Activated gamma-delta T cell (primary cell): ENCODE data around the gene RYR3.
"Not testable (repeated sequence)": the region's sequence is repeated elsewhere in the genome, so short reads cannot be mapped to it uniquely, and the experiment has no call there.

ENCODE experiments used
- DNase-seq: peaks from one replicate; lab custom pipeline; 2025; lab: John Stamatoyannopoulos, UW

The RYR3 gene

DNA sequence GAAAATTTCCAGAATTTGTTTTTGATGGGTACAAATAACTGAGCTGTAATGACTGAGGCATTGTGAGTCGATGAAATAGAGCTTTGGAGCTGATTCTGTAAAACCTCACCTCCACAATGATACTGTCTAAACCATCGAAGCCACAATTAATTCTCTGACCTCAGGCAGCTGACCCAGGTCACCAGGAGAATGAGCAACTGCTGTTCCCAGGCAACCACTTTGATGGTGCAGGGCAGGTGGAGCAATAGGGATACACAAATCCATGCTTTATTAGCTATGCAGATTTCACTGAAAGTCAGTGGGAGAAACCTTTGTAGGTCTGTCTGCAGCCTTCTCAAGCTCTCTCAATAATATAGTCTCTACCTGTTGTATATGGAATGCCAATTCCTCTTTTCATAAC lies 204.4 kb downstream of the RYR3 start:
- no peak for DNase-seq

DNA sequence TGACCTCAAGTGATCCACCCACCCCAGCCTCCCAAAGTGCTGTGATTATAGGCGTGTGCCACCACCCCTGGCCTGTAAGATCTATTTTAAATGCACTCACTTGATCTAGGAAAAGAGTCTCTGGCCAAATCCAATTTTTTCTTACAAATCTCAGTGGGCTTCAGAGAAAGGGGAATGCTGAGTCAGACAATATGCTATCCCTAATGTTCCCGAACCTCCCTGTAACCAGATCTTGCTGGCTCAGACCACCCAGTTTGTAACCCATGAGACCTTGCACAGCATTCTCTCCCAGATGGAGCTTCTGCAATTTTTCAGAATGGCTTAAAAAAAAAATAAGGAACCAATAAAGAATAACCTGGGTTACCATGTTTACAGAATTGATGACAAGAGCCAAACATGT lies 205.8 kb downstream of the RYR3 start:
- DNase-seq, result no peak

- no peak for DNase-seq
These were observed 207.2 kb downstream of the RYR3 start for GRCh38 chr15:33517944-33518343.

GRCh38 chr15:33518421-33518820 lies 207.7 kb downstream of the RYR3 start:
- DNase-seq, result no peak

DNA sequence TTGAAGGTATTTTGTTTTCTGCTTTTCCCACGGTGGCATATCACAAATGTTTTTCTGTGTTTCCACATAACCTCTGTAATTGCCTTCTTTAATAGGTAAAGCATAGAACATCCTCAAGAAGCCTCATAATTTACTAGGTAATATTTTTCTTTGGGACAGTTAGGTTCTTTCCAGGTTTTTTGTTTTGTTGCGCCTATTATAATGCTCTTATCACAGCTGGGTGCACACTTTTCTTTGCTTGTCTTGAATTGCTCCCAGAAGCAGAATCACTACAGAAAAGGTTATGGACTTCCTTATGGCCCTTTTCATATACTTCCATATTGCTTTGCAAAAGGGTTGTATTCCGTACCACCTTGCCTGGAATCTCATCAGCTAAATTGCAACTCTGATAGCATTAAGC lies 213.5 kb downstream of the RYR3 start:
- DNase-seq, result no peak

- no peak for DNase-seq
These were observed 215.8 kb downstream of the RYR3 start for GRCh38 chr15:33526532-33526931.

DNA sequence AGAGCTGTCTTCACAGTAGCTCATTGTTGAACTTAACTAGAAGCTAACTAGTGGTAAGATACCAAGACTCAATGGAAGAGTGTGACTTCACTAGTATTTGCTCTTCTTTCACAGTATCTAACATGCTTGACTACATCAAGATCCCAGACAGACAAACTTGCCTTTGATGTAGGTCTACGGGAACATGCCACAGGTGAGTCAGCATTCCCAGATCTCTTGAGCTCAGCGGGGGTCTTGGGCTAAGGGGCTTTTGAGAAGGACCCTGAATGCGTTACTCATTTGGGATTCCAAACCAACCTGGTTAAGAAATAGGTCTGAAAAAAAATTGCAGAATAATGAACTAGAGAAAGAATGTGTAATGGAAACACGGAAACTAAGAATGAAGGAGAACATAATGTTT lies 222.4 kb downstream of the RYR3 start:
- no peak for DNase-seq

DNA sequence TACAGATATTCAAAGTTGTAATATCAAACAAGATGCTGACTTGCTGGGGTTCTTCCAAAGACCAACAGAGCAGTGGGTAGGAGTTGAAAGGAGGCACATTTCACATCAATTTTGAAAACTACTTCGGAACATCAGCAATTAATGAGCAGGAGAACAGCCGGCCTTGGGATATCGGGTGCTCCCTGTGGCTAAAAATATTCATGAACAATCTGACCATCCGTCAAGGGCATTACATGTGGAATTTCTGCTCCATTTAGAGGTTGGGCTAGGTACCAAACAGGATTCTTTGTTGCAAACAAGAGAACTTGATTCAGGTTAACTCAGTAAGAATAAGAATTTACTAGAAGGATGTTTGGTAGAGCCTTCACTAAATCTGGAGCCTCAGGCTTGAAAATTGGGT lies 223.9 kb downstream of the RYR3 start:
- DNase-seq, result no peak

GRCh38 chr15:33535135-33535534 lies 224.4 kb downstream of the RYR3 start:
- no peak for DNase-seq

GRCh38 chr15:33539825-33540573 lies 229.2 kb downstream of the RYR3 start:
- DNase-seq, result no peak

GRCh38 chr15:33543957-33544356 lies 233.2 kb downstream of the RYR3 start:
- DNase-seq, result no peak

DNA sequence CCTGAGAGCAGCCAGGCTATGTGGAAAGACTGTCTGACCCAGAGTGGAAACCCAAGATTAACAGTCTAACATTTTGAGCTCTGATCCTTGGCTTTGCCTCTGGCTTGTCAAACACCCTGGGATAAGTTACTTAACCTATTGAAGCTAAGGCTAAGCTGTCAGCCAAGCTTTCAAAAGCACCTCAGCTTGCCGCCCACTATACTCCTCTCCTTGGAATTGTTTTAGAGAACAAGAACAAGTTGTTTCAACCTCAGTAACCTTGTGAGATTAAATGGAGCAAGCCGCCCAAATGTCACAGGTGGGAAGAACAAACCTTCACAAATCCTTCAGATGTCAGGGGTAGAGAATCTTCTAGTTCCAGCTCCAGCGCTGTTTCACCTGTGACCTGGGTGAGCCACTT lies 235.1 kb downstream of the RYR3 start:
- DNase-seq, result no peak

- DNase-seq, result no peak
These were observed 237.1 kb downstream of the RYR3 start for GRCh38 chr15:33547876-33548275.

- no peak for DNase-seq
These were observed 241.1 kb downstream of the RYR3 start for GRCh38 chr15:33551860-33552259.

- no peak for DNase-seq
These were observed 242.4 kb downstream of the RYR3 start for GRCh38 chr15:33553157-33553556.

DNA sequence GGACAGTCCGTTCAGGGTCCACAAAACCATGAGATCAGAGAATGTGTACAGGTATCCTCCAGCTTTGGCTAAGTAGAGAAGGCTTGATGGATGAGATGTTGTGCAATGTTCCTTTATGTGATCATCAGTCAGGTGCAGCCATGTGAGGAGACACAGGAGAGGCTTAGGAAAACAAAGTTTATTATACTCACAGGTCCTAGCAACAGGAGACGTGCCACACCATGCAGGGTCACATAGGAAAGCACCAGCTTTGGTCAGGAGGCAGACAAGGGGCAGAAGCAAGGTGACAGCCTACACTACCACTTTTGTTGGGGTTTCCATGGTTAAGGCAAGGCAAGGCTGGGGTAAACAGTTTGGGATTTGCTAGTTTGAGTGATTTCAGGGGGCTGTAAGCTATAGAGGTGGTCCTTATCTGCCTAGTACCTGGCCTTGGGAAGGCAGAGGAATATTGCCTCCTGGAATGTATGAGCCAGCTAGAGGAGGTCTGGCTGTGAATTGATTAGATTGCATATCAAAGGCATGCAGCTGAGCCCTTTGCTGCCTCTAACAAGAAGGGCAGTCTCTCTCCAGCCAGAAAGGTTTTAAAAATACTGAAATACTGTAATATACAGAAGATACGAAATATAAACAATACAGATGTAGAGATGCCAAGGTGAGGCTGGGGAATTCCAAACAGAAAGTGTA lies 248.6 kb downstream of the RYR3 start:
- no peak for DNase-seq

DNA sequence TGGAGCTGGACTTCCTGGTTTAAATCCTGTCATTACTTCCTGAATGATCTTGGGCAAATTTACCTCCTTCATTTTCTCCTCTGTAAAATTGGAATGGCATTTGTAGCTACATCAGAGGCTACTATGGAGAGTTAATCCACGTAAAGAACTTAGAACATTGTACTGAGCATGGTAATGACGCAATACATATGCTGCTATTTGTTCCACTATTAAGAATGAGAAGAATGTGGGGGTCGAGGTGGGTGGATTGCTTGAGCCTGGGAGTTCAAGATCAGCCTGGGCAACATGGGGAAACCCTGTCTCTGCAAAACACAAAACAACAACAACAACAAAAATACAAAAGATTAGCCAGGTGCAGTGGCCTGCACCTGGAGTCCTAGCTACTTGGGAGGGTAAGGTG lies 250.6 kb downstream of the RYR3 start:
- no peak for DNase-seq

GRCh38 chr15:33561967-33562366 lies 251.2 kb downstream of the RYR3 start:
- DNase-seq, result no peak

DNA sequence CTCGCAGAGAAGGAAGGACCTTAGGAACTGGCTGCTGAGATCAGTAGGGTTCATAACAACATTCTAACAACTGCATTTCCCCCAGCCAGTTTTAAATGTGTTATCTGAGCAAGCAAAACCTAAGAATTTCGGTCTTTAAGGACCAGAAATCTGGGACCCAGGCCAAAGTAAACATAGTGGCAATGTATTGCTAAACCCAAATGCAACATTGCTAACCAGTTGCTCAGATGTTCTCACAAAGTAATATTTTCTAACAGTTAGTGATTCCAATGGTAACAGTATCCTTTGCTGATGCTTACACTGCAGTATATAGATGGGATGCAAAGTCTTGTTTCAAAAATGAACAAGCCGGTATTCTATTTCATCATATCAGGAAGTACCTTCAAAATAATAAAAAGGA lies 254.3 kb downstream of the RYR3 start:
- DNase-seq, result no peak

DNA sequence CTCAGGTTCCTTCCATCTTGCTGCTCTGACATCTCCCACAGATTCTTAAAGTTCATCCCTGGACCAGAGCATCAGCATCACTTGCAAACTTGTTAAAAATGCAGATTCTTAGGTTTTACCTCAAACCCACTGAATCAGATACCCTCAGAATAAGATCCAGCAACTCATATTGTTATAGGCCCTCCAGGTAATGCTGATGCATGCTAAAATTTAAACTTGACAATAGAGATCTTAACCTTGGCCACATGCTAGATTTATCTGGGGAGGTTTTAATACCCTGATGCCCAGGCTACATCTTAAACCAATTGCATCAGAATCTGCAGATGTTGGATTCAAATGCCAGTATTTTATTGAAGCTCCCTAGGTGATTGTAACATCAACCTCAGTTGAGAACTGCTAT lies 256.9 kb downstream of the RYR3 start:
- no peak for DNase-seq

DNA sequence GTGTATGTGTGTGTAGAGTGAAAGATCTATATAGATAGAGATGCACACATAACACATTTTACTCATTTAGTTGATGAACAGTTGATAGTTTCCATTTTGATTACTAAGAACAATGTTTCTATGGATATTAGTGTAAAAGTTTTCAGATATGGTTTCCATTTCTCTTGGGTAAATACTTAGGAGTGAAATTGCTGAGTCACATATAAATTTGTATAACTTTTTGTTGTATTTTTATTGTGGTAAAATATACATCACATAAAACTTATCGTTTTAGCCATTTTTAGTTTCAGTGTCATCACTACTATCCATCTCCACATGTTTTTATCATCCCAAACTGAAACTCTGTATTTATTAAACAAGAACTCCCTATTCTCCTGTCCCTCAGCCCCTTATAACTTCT lies 258.3 kb downstream of the RYR3 start:
- DNase-seq, result no peak

DNA sequence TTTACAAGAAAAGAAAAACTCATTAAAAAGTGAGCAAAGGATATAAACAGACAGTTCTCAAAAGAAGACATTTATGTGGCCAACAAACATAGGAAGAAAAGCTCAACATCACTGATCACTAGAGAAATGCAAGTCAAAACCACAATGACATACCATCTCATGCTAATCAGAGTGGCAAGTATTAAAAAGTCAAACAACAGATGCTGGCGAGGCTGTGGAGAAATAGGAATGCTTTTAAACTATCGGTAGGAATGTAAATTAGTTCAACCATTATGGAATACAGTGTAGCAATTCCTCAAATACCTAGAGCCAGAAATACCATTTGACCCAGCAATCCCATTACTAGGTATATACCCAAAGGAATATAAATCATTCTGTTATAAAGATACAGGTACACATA lies 267.1 kb downstream of the RYR3 start:
- not testable (repeated sequence) for DNase-seq

- DNase-seq, result no peak
These were observed 269.8 kb downstream of the RYR3 start for GRCh38 chr15:33580526-33580925.

- no peak for DNase-seq
These were observed 270.3 kb downstream of the RYR3 start for GRCh38 chr15:33581032-33581431.
